ENCODE results near the gene PCMTD2.

Gene PCMTD2

DNA sequence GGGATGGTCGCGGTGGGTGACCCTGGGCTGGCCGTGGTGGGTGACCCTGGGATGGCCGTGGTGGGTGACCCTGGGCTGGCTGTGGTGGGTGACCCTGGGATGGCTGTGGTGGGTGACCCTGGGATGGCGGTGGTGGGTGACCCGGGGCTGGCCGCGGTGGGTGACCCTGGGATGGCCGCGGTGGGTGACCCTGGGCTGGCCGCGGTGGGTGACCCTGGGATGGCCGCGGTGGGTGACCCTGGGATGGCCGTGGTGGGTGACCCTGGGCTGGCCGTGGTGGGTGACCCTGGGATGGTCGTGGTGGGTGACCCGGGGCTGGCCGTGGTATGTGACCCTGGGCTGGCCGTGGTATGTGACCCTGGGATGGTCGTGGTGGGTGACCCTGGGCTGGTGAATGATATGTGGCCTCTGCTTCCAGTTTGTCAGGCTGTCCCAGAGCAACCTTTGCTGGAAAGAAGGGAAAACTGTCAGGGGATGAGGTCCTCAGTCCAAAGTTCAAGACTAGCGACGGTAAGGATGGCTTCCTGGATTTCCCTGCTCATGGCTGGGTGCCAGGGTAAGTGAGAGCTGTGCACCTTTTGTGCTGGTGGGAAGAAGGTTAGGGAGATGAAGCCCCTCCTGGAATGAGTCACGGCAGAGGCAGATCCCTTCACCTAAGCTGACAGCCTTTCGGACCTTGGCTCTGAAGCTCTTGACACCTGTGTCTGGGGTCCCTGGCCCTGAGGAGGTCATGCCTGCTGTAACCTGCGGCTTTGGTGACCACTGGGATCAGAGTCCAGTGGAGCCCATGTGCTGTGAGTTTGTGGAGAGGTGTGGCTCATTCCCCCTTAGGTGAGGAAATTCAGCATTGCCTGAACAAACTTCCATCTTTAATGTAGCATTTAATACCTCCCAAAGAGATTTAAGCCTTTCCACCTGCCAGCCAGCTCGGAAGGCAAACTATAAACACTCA is 19.1 kb upstream of the PCMTD2 start:
- H3K9me2 ChIP-seq (ENCODE audit: low read depth, low read length), result no peaks in the 10 kb centered on the region
- no peaks in the 10 kb centered on the region for H3K4me1 ChIP-seq (ENCODE audit: insufficient read depth, low read length, severe bottlenecking)
- H3K4me2 ChIP-seq (ENCODE audit: low read length), result no peak overlapping the region
- no peaks in the 10 kb centered on the region for H4K20me1 ChIP-seq (ENCODE audit: insufficient read depth, low read length)
- H3K36me3 ChIP-seq (ENCODE audit: insufficient read depth, low read length), result no peaks in the 10 kb centered on the region
- no peaks in the 10 kb centered on the region for H3K79me2 ChIP-seq (ENCODE audit: insufficient read depth, low read length)
- H3K27ac ChIP-seq (ENCODE audit: low read depth, low read length, poor library complexity, severe bottlenecking), result no peak overlapping the region
- TF ChIP-seq, protein P1, sequence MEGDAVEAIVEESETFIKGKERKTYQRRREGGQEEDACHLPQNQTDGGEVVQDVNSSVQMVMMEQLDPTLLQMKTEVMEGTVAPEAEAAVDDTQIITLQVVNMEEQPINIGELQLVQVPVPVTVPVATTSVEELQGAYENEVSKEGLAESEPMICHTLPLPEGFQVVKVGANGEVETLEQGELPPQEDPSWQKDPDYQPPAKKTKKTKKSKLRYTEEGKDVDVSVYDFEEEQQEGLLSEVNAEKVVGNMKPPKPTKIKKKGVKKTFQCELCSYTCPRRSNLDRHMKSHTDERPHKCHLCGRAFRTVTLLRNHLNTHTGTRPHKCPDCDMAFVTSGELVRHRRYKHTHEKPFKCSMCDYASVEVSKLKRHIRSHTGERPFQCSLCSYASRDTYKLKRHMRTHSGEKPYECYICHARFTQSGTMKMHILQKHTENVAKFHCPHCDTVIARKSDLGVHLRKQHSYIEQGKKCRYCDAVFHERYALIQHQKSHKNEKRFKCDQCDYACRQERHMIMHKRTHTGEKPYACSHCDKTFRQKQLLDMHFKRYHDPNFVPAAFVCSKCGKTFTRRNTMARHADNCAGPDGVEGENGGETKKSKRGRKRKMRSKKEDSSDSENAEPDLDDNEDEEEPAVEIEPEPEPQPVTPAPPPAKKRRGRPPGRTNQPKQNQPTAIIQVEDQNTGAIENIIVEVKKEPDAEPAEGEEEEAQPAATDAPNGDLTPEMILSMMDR (IDR thresholded peaks at IDR 0.05; ENCODE audit: low read length), result no peak
- TF ChIP-seq EZH2 (IDR thresholded peaks at IDR 0.05; ENCODE audit: borderline replicate concordance, low read length), result no peak
- H3F3A ChIP-seq (ENCODE audit: insufficient read depth, low read length), result no peaks in the 10 kb centered on the region
- H3K27me3 ChIP-seq (ENCODE audit: insufficient read depth, low read length), result no peaks in the 10 kb centered on the region
- H3K4me3 ChIP-seq (ENCODE audit: low read depth, low read length, poor library complexity, severe bottlenecking), result no peak overlapping the region
- no peak overlapping the region for H3K9ac ChIP-seq (ENCODE audit: low read length)
- no peak overlapping the region for H2AFZ ChIP-seq (ENCODE audit: low read length)
- H3K9me3 ChIP-seq (ENCODE audit: low read length), result no peaks in the 10 kb centered on the region

DNA sequence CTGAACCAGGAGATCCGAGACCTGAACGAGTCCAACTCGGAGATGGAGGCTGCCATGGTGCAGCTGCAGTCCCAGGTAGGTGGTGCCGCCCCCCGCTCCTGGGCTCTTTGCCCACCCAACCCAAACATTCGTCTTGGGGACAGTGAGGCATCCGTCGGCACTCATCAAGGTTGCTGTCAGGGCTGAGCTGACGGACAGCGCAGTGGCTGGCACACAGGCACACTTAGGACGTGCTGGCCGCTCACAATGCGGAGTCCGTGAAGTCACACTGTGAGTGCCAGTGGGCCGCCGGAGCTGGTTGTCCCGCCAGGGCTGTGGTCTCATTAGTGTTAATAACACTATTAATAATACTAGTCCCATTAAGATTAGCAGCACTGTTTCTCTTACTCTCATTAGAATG is 18.2 kb upstream of the PCMTD2 start:
- H4K20me1 ChIP-seq (ENCODE audit: insufficient read depth, low read length), result no peaks in the 10 kb centered on the region
- TF ChIP-seq EZH2 (IDR thresholded peaks at IDR 0.05; ENCODE audit: borderline replicate concordance, low read length), result no peak
- TF ChIP-seq, protein P1 (IDR thresholded peaks at IDR 0.05; ENCODE audit: low read length), result no peak
- H2AFZ ChIP-seq (ENCODE audit: low read length), result no peak overlapping the region

DNA sequence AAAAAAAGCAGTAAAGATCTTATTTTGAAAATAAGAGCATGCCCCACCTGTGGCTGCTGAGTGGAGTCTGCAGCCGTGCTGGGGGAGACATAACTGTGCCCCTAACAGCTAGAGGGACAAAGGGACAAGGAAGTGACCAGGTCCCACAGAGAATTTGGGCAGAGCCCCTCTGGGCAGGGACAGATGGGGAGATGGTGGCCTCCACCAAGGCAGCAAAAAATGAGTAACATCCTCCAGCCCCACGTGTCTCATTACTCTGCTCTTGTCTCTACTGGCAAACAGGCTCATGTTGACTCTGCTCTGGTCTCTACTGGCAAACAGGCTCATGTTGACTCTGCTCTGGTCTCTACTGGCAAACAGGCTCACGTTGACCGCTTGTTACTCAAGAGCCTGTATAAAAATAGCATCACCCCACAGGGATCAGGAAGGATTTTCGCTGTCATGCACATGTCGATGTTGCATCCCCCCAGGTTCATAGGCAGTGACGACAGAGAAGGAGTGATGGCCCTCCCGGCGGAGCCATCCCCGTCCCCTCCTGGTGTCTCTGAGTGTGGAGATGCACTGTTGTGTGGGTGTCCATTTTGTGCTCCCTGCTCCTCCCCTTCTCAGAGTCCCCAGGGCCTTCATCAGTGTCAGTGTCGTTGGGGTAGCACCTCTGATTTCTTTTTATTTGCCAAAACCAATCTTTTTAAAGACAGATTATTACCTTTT is 17.3 kb upstream of the PCMTD2 start:
- H3K9me2 ChIP-seq (ENCODE audit: low read depth, low read length), result no peaks in the 10 kb centered on the region
- H3K27me3 ChIP-seq (ENCODE audit: insufficient read depth, low read length), result no peaks in the 10 kb centered on the region
- H4K20me1 ChIP-seq (ENCODE audit: insufficient read depth, low read length), result no peaks in the 10 kb centered on the region
- TF ChIP-seq, protein P1 (IDR thresholded peaks at IDR 0.05; ENCODE audit: low read length), result no peak
- no peak for TF ChIP-seq EZH2 (IDR thresholded peaks at IDR 0.05; ENCODE audit: borderline replicate concordance, low read length)
- H3K9me3 ChIP-seq (ENCODE audit: low read length), result no peaks in the 10 kb centered on the region
- no peak overlapping the region for H3K4me3 ChIP-seq (ENCODE audit: low read depth, low read length, poor library complexity, severe bottlenecking)
- H3K4me1 ChIP-seq (ENCODE audit: insufficient read depth, low read length, severe bottlenecking), result no peaks in the 10 kb centered on the region
- H3K4me2 ChIP-seq (ENCODE audit: low read length), result no peak overlapping the region
- H3K79me2 ChIP-seq (ENCODE audit: insufficient read depth, low read length), result no peaks in the 10 kb centered on the region
- no peaks in the 10 kb centered on the region for H3K36me3 ChIP-seq (ENCODE audit: insufficient read depth, low read length)
- H3K27ac ChIP-seq (ENCODE audit: low read depth, low read length, poor library complexity, severe bottlenecking), result no peak overlapping the region
- no peak overlapping the region for H3K9ac ChIP-seq (ENCODE audit: low read length)
- H3F3A ChIP-seq (ENCODE audit: insufficient read depth, low read length), result no peaks in the 10 kb centered on the region
- H2AFZ ChIP-seq (ENCODE audit: low read length), result no peak overlapping the region

More for the DNA sequence above, 18.2 kb upstream of the PCMTD2 start:
- Histone ChIP-seq H3K4me3 (ENCODE audit: low read depth, low read length, poor library complexity, severe bottlenecking) (no peak overlapping the region), H3K9me3 (ENCODE audit: low read length) (no peaks in the 10 kb centered on the region), H3K79me2 (ENCODE audit: insufficient read depth, low read length) (no peaks in the 10 kb centered on the region), H3K36me3 (ENCODE audit: insufficient read depth, low read length) (no peaks in the 10 kb centered on the region), H3K4me1 (ENCODE audit: insufficient read depth, low read length, severe bottlenecking) (no peaks in the 10 kb centered on the region), H3F3A (ENCODE audit: insufficient read depth, low read length) (no peaks in the 10 kb centered on the region), H3K4me2 (ENCODE audit: low read length) (no peak overlapping the region), H3K27me3 (ENCODE audit: insufficient read depth, low read length) (no peaks in the 10 kb centered on the region), H3K27ac (ENCODE audit: low read depth, low read length, poor library complexity, severe bottlenecking) (no peak overlapping the region), H3K9ac (ENCODE audit: low read length) (no peak overlapping the region), H3K9me2 (ENCODE audit: low read depth, low read length) (no peaks in the 10 kb centered on the region)
